Prostate gland (tissue), 2 donors: Measurements from ENCODE around the gene DYSF.

Source experiments
- CTCF ChIP-seq, 4 experiments: fragments of 200-600 bp in 2 of 4; fragments of 450-650 bp in 2 of 4; sonication (generic) in 2 of 4; IDR thresholded peaks; 1 replicate in 3 of 4; 2 replicates in 1 of 4; pipeline ENCODE4 v1.5.1; 2016 to 2019; ENCODE audit warnings: antibody characterized with exemption in 4 of 4, mild to moderate bottlenecking in 2 of 4, moderate library complexity in 2 of 4
- POLR2A ChIP-seq: fragments of 450-650 bp; IDR thresholded peaks from one replicate; pipeline ENCODE4 v1.6.1; 2016; ENCODE audit warnings: antibody characterized with exemption, mild to moderate bottlenecking

GRCh38 chr2:71468279-71469015 is 15.1 kb downstream of the DYSF start:
- no peak for TF ChIP-seq POLR2A
- TF ChIP-seq CTCF (IDR thresholded peaks at IDR 0.05): no peak
